ENCODE data around the gene PRKAB1. TPM values are rescaled to one million over a fixed set of nuclear protein-coding genes. Genes with fewer than 3 reads are reported as not detected.

PRKAB1 gene
- total RNA-seq, 1 donor from 2014 or later: 22.7 TPM

DNA sequence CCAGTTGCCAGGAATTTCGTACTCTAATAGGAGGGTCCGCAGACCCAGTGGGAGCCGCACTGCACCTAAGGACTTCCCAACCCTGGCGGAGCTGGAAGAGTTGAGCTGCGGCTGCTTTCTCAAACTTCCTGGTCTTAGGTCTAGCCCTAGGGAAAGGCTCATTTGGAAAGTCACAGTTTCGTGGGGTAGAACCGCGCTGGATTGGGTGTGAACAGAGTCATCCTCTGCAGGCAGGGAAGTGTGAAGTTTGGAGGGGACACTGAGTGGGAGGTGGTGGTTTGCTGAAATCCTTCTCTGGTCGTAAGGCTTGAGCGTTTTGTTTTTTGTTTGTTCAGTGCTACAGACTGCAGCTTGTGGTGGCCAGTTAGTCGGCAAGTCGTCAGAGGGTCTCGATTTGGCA lies 18.8 kb downstream of the PRKAB1 start:
- Mint-ChIP-seq H3K27ac (ENCODE audit: unreplicated experiment) (no peak overlapping the region), H3K27me3 (ENCODE audit: low read depth, unreplicated experiment) (no peaks in the 10 kb centered on the region), H3K36me3 (ENCODE audit: low read depth, unreplicated experiment) (peaks cover 2% of the 10 kb centered on the region), H3K4me3 (ENCODE audit: unreplicated experiment) (no peak overlapping the region), H3K4me1 (ENCODE audit: low read depth, unreplicated experiment) (no peaks in the 10 kb centered on the region), H3K9me3 (ENCODE audit: unreplicated experiment) (peaks cover 2% of the 10 kb centered on the region)
- Histone ChIP-seq H3K27ac (ENCODE audit: low read depth, low read length) (no peak overlapping the region), H3K4me1 (ENCODE audit: insufficient read depth, low read length) (peaks cover 5% of the 10 kb centered on the region), H3K4me3 (ENCODE audit: insufficient read depth, low read depth, low read length) (no peak overlapping the region), H3K9me3 (ENCODE audit: insufficient read depth, low read depth, low read length) (no peaks in the 10 kb centered on the region), H3K9ac (ENCODE audit: low read length) (no peak overlapping the region), H3K27me3 (ENCODE audit: insufficient read depth, low read length) (no peaks in the 10 kb centered on the region), H3K79me2 (ENCODE audit: insufficient read depth, low read length) (no peaks in the 10 kb centered on the region), H3K4me2 (ENCODE audit: low read length) (no peak overlapping the region), H2AFZ (ENCODE audit: low read depth, low read length) (no peak overlapping the region), H3K36me3 (ENCODE audit: insufficient read depth, low read length) (peaks cover 5% of the 10 kb centered on the region), H4K20me1 (ENCODE audit: insufficient read depth, low read length) (no peaks in the 10 kb centered on the region)
- no peak for DNase-seq (ENCODE audit: low read depth)
- FAIRE-seq: no peak
- no peak for TF ChIP-seq EZH2 (IDR thresholded peaks at IDR 0.05; ENCODE audit: insufficient read depth, low read length)
- TF ChIP-seq, protein P1, sequence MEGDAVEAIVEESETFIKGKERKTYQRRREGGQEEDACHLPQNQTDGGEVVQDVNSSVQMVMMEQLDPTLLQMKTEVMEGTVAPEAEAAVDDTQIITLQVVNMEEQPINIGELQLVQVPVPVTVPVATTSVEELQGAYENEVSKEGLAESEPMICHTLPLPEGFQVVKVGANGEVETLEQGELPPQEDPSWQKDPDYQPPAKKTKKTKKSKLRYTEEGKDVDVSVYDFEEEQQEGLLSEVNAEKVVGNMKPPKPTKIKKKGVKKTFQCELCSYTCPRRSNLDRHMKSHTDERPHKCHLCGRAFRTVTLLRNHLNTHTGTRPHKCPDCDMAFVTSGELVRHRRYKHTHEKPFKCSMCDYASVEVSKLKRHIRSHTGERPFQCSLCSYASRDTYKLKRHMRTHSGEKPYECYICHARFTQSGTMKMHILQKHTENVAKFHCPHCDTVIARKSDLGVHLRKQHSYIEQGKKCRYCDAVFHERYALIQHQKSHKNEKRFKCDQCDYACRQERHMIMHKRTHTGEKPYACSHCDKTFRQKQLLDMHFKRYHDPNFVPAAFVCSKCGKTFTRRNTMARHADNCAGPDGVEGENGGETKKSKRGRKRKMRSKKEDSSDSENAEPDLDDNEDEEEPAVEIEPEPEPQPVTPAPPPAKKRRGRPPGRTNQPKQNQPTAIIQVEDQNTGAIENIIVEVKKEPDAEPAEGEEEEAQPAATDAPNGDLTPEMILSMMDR (IDR thresholded peaks at IDR 0.05; ENCODE audit: insufficient read depth, low read depth, low read length): no peak

DNA sequence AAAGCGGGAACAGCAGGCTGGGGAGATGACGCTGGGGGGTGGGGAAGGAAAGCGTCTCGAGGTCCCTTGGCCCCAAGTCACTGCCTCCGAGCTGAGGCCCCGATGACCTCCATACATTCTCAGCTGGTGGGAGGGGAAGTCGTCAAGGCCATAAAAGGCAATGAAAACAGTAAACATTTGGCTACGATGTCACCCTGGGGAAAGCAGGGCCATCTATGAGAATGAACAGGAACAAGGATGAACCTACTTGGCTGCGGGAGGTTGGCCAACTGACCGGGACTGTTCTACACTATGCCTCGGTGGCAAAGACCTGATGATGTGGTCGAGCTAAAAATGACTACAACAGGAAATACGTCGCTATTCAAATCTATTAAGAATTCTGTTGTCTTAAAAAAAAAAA lies 19.5 kb downstream of the PRKAB1 start:
- Histone ChIP-seq H3K27ac (ENCODE audit: low read depth, low read length) (no peak overlapping the region), H4K20me1 (ENCODE audit: insufficient read depth, low read length) (no peaks in the 10 kb centered on the region), H3K4me2 (ENCODE audit: low read length) (no peak overlapping the region), H3K79me2 (ENCODE audit: insufficient read depth, low read length) (no peaks in the 10 kb centered on the region), H3K27me3 (ENCODE audit: insufficient read depth, low read length) (no peaks in the 10 kb centered on the region), H3K36me3 (ENCODE audit: insufficient read depth, low read length) (no peaks in the 10 kb centered on the region), H3K4me3 (ENCODE audit: insufficient read depth, low read depth, low read length) (no peak overlapping the region), H3K9ac (ENCODE audit: low read length) (no peak overlapping the region), H3K4me1 (ENCODE audit: insufficient read depth, low read length) (peaks cover 5% of the 10 kb centered on the region), H2AFZ (ENCODE audit: low read depth, low read length) (no peak overlapping the region), H3K9me3 (ENCODE audit: insufficient read depth, low read depth, low read length) (no peaks in the 10 kb centered on the region)
- no peak overlapping the region for H3K4me3 Mint-ChIP-seq (ENCODE audit: unreplicated experiment)
- H3K4me1 Mint-ChIP-seq (ENCODE audit: low read depth, unreplicated experiment): no peaks in the 10 kb centered on the region
- H3K36me3 Mint-ChIP-seq (ENCODE audit: low read depth, unreplicated experiment): peaks cover 2% of the 10 kb centered on the region
- no peaks in the 10 kb centered on the region for H3K27me3 Mint-ChIP-seq (ENCODE audit: low read depth, unreplicated experiment)
- no peak for FAIRE-seq
- H3K9me3 Mint-ChIP-seq (ENCODE audit: unreplicated experiment): peaks cover 2% of the 10 kb centered on the region
- TF ChIP-seq EZH2 (IDR thresholded peaks at IDR 0.05; ENCODE audit: insufficient read depth, low read length): no peak
- no peak for DNase-seq (ENCODE audit: low read depth)
- no peak overlapping the region for H3K27ac Mint-ChIP-seq (ENCODE audit: unreplicated experiment)

DNA sequence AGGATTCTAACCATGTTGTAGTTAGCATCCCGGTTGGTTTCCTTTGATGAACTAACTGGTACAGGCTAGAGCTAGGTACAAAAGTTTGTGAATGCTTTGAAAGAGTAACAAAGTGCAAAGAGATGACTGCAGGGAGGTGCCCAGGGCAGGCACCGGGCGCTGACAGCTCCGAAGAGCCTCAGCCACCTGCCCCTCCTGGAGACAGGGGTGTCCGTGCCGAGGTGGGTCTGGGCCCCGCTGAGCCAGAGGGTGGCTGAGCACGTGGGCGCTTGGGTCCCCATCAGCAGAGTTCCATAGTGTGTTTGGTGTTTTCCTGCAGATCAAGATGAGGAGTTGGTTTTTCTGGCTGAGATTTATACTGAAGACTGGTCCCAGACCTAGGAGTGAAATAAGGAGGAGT lies 19.9 kb downstream of the PRKAB1 start:
- Histone ChIP-seq H3K4me2 (ENCODE audit: low read length) (no peak overlapping the region), H3K79me2 (ENCODE audit: insufficient read depth, low read length) (no peaks in the 10 kb centered on the region), H3K27me3 (ENCODE audit: insufficient read depth, low read length) (no peaks in the 10 kb centered on the region), H3K9me3 (ENCODE audit: insufficient read depth, low read depth, low read length) (no peaks in the 10 kb centered on the region), H3K9ac (ENCODE audit: low read length) (no peak overlapping the region), H2AFZ (ENCODE audit: low read depth, low read length) (no peak overlapping the region), H4K20me1 (ENCODE audit: insufficient read depth, low read length) (no peaks in the 10 kb centered on the region), H3K4me1 (ENCODE audit: insufficient read depth, low read length) (peaks cover 6% of the 10 kb centered on the region), H3K36me3 (ENCODE audit: insufficient read depth, low read length) (no peaks in the 10 kb centered on the region), H3K27ac (ENCODE audit: low read depth, low read length) (no peak overlapping the region), H3K4me3 (ENCODE audit: insufficient read depth, low read depth, low read length) (no peak overlapping the region)
- Mint-ChIP-seq H3K9me3 (ENCODE audit: unreplicated experiment) (peaks cover 2% of the 10 kb centered on the region), H3K27ac (ENCODE audit: unreplicated experiment) (no peak overlapping the region), H3K4me1 (ENCODE audit: low read depth, unreplicated experiment) (no peaks in the 10 kb centered on the region), H3K27me3 (ENCODE audit: low read depth, unreplicated experiment) (no peaks in the 10 kb centered on the region), H3K36me3 (ENCODE audit: low read depth, unreplicated experiment) (peaks cover 2% of the 10 kb centered on the region), H3K4me3 (ENCODE audit: unreplicated experiment) (no peak overlapping the region)
- TF ChIP-seq EZH2 (IDR thresholded peaks at IDR 0.05; ENCODE audit: insufficient read depth, low read length): no peak
- TF ChIP-seq, protein P1 (IDR thresholded peaks at IDR 0.05; ENCODE audit: insufficient read depth, low read depth, low read length): no peak
- no peak for FAIRE-seq
- no peak for DNase-seq (ENCODE audit: low read depth)
